Ishikawa (cell line): Measurements from ENCODE around the gene ACSL3.

Experiments used
- CEBPB ChIP-seq: IDR thresholded peaks from 2 replicates; pipeline ENCODE4 v1.6.1; 2012
- CREB1 ChIP-seq: IDR thresholded peaks from 2 replicates; pipeline ENCODE4 v1.6.1; 2012; ENCODE audit warnings: low read depth
- FOXM1 ChIP-seq: IDR thresholded peaks from 2 replicates; pipeline ENCODE4 v1.6.1; 2012; ENCODE audit warnings: low read depth, borderline replicate concordance
- RAD21 ChIP-seq: IDR thresholded peaks from 2 replicates; pipeline ENCODE4 v1.6.1; 2012; ENCODE audit warnings: low read depth
- TAF1 ChIP-seq: IDR thresholded peaks from 2 replicates; pipeline ENCODE4 v1.6.1; 2012; ENCODE audit warnings: low read depth, mild to moderate bottlenecking
- TF ChIP-seq, protein P1 (sequence below): IDR thresholded peaks from 2 replicates; pipeline ENCODE4 v1.6.1; 2012; ENCODE audit warnings: low read depth, mild to moderate bottlenecking

DNA sequence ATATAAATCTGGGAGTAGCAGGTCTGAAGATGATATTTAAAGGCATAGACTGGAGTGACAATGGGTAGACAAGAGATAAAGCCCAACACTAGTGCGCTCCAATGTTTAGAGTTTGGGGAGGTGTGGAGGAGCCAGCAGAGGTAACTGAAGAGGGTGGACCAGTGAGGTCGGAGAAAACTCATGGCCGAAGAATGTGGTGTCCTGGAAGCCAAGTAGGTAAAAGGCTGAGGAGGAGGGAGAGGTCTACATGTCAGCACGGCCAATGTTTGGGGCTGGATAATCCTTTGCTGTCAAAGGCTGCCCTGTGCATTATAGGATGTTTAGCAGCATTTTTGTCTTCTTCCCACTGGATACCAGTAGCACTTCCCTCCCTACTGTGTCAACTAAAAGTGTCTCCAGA, 112.4 kb downstream of the ACSL3 start:
- TF ChIP-seq CEBPB (no peak), RAD21 (no peak), TAF1 (no peak), CREB1 (no peak), FOXM1 (no peak)
- TF ChIP-seq, protein P1, sequence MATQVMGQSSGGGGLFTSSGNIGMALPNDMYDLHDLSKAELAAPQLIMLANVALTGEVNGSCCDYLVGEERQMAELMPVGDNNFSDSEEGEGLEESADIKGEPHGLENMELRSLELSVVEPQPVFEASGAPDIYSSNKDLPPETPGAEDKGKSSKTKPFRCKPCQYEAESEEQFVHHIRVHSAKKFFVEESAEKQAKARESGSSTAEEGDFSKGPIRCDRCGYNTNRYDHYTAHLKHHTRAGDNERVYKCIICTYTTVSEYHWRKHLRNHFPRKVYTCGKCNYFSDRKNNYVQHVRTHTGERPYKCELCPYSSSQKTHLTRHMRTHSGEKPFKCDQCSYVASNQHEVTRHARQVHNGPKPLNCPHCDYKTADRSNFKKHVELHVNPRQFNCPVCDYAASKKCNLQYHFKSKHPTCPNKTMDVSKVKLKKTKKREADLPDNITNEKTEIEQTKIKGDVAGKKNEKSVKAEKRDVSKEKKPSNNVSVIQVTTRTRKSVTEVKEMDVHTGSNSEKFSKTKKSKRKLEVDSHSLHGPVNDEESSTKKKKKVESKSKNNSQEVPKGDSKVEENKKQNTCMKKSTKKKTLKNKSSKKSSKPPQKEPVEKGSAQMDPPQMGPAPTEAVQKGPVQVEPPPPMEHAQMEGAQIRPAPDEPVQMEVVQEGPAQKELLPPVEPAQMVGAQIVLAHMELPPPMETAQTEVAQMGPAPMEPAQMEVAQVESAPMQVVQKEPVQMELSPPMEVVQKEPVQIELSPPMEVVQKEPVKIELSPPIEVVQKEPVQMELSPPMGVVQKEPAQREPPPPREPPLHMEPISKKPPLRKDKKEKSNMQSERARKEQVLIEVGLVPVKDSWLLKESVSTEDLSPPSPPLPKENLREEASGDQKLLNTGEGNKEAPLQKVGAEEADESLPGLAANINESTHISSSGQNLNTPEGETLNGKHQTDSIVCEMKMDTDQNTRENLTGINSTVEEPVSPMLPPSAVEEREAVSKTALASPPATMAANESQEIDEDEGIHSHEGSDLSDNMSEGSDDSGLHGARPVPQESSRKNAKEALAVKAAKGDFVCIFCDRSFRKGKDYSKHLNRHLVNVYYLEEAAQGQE: no peak
